ENCODE results near the gene MSN.

Gene MSN

GRCh38 chrX:65769564-65770292 lies 102.3 kb downstream of the MSN start:
- no peak for DNase-seq (ENCODE audit: low read depth)
- TF ChIP-seq, protein P1, sequence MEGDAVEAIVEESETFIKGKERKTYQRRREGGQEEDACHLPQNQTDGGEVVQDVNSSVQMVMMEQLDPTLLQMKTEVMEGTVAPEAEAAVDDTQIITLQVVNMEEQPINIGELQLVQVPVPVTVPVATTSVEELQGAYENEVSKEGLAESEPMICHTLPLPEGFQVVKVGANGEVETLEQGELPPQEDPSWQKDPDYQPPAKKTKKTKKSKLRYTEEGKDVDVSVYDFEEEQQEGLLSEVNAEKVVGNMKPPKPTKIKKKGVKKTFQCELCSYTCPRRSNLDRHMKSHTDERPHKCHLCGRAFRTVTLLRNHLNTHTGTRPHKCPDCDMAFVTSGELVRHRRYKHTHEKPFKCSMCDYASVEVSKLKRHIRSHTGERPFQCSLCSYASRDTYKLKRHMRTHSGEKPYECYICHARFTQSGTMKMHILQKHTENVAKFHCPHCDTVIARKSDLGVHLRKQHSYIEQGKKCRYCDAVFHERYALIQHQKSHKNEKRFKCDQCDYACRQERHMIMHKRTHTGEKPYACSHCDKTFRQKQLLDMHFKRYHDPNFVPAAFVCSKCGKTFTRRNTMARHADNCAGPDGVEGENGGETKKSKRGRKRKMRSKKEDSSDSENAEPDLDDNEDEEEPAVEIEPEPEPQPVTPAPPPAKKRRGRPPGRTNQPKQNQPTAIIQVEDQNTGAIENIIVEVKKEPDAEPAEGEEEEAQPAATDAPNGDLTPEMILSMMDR (conservative IDR thresholded peaks at IDR 0.05; ENCODE audit: control insufficient read depth, insufficient read depth, low read depth, low read length), result no peak
- H3K4me3 ChIP-seq (ENCODE audit: control insufficient read depth, low read depth, low read length), result no peak overlapping the region

GRCh38 chrX:65772842-65773241 lies 105.4 kb downstream of the MSN start:
- TF ChIP-seq, protein P1 (conservative IDR thresholded peaks at IDR 0.05; ENCODE audit: control insufficient read depth, insufficient read depth, low read depth, low read length), result no peak
- no peak for DNase-seq (ENCODE audit: low read depth)
- H3K4me3 ChIP-seq (ENCODE audit: control insufficient read depth, low read depth, low read length), result no peak overlapping the region

DNA sequence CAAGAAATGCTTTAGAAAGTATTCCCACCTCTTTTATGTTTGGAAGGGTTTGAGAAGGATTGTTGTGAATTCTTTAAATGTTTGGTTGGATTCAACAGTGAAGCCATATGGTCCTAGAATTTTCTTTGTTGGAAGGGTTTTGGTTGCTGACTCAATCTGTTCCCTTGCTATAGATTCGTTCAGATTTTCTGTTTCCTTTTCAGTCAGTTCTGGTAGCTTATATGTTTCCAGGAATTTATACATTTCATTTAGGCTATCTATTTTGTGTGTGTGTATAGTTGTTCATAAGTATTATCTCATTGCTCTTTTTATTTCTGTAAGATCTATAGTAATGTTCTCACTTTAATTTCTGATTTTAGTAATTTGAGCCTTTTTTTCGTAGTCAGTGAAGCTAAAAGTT lies 114.4 kb downstream of the MSN start:
- no peak overlapping the region for H3K4me3 ChIP-seq (ENCODE audit: control insufficient read depth, low read depth, low read length)
- no peak for DNase-seq (ENCODE audit: low read depth)
- TF ChIP-seq, protein P1 (conservative IDR thresholded peaks at IDR 0.05; ENCODE audit: control insufficient read depth, insufficient read depth, low read depth, low read length), result no peak

GRCh38 chrX:65783746-65784145 lies 116.3 kb downstream of the MSN start:
- no peak overlapping the region for H3K4me3 ChIP-seq (ENCODE audit: control insufficient read depth, low read depth, low read length)
- DNase-seq (ENCODE audit: low read depth), result no peak
- TF ChIP-seq, protein P1 (conservative IDR thresholded peaks at IDR 0.05; ENCODE audit: control insufficient read depth, insufficient read depth, low read depth, low read length), result no peak
